Measurements from ENCODE around the gene RSPO1.
"Not testable (repeated sequence)": the region's sequence is repeated elsewhere in the genome, so short reads cannot be mapped to it uniquely, and the experiment has no call there.

The RSPO1 gene

GRCh38 chr1:37634244-37634991, at the start of gene RSPO1:
TSS of gene RSPO1 (minus strand) at chr1:37634892. CDS start at chr1:37629661, 5,231 bp downstream.
- H3K36me3 ChIP-seq (replicated peaks), result no peaks in the 10 kb centered on the region
- DNase-seq, result no peak
- peaks cover 78% of the 10 kb centered on the region for H3K27me3 ChIP-seq (replicated peaks)
- TF ChIP-seq CTCF (IDR thresholded peaks at IDR 0.05; ENCODE audit: low read depth, low read length, missing control alignments), result no peak
- no peak within 1 kb of the TSS for H3K27ac ChIP-seq
- H3K4me3 ChIP-seq (ENCODE audit: low read depth, low read length), result peak within 1 kb of the TSS; percentile 15
- in situ Hi-C loops (cut with HindIII; ENCODE audit: low pct_ligation_motif_present, low sequenced_read_pairs), result no loop called here

- H3K27ac ChIP-seq; DNase-seq; H3K27me3 ChIP-seq (replicated peaks); in situ Hi-C loops (cut with HindIII; ENCODE audit: low pct_ligation_motif_present, low sequenced_read_pairs); H3K4me3 ChIP-seq (ENCODE audit: low read depth, low read length): not testable (repeated sequence)
- peaks cover 39% of the 10 kb centered on the region for H3K36me3 ChIP-seq (replicated peaks)
Measured at GRCh38 chr1:37684182-37684581, 49.5 kb upstream of the RSPO1 start.

- in situ Hi-C loops (cut with HindIII; ENCODE audit: low pct_ligation_motif_present, low sequenced_read_pairs), result no loop called here
- peaks cover 39% of the 10 kb centered on the region for H3K36me3 ChIP-seq (replicated peaks)
- H3K27ac ChIP-seq, result no peak overlapping the region
- TF ChIP-seq CTCF (IDR thresholded peaks at IDR 0.05; ENCODE audit: low read depth, low read length, missing control alignments), result peak; percentile 89
- H3K27me3 ChIP-seq (replicated peaks), result no peaks in the 10 kb centered on the region
- DNase-seq, result peak; percentile 62
- no peak overlapping the region for H3K4me3 ChIP-seq (ENCODE audit: low read depth, low read length)
Measured at GRCh38 chr1:37682334-37682987, 47.8 kb upstream of the RSPO1 start.

- TF ChIP-seq CTCF (IDR thresholded peaks at IDR 0.05; ENCODE audit: low read depth, low read length, missing control alignments), result no peak
- Histone ChIP-seq H3K36me3 (replicated peaks) (peaks cover 30% of the 10 kb centered on the region), H3K4me3 (ENCODE audit: low read depth, low read length) (no peak overlapping the region), H3K27me3 (replicated peaks) (no peaks in the 10 kb centered on the region), H3K27ac (no peak overlapping the region)
- in situ Hi-C loops (cut with HindIII; ENCODE audit: low pct_ligation_motif_present, low sequenced_read_pairs), result no loop called here
- DNase-seq, result no peak
Measured at GRCh38 chr1:37680933-37681332, 46.2 kb upstream of the RSPO1 start.

GRCh38 chr1:37677808-37678207, 43.1 kb upstream of the RSPO1 start:
- Histone ChIP-seq H3K27ac (no peak overlapping the region), H3K36me3 (replicated peaks) (peaks cover 7% of the 10 kb centered on the region), H3K27me3 (replicated peaks) (no peaks in the 10 kb centered on the region), H3K4me3 (ENCODE audit: low read depth, low read length) (no peak overlapping the region)
- DNase-seq, result no peak
- in situ Hi-C loops (cut with HindIII; ENCODE audit: low pct_ligation_motif_present, low sequenced_read_pairs), result no loop called here
- TF ChIP-seq CTCF (IDR thresholded peaks at IDR 0.05; ENCODE audit: low read depth, low read length, missing control alignments), result no peak

GRCh38 chr1:37677143-37677439, 42.4 kb upstream of the RSPO1 start:
- no peak overlapping the region for H3K4me3 ChIP-seq (ENCODE audit: low read depth, low read length)
- no peak overlapping the region for H3K27ac ChIP-seq
- TF ChIP-seq CTCF (IDR thresholded peaks at IDR 0.05; ENCODE audit: low read depth, low read length, missing control alignments), result no peak
- H3K36me3 ChIP-seq (replicated peaks), result peaks cover 4% of the 10 kb centered on the region
- in situ Hi-C loops (cut with HindIII; ENCODE audit: low pct_ligation_motif_present, low sequenced_read_pairs), result no loop called here
- no peak for DNase-seq
- H3K27me3 ChIP-seq (replicated peaks), result no peaks in the 10 kb centered on the region
